ENCODE data around the gene ELOB. TPM values are rescaled to one million over a fixed set of nuclear protein-coding genes. Genes with fewer than 3 reads are reported as not detected.

Gene ELOB
- total RNA-seq, 2 donors from 2014 or later = 121 to 131 TPM

GRCh38 chr16:2799859-2800226 is 22.8 kb upstream of the ELOB start:
- DNase-seq (no peak), ATAC-seq (no peak)
- H3K9me3 ChIP-seq (ENCODE audit: control insufficient read depth, low read length, poor library complexity, severe bottlenecking) = no peaks in the 10 kb centered on the region
- Mint-ChIP-seq H3K4me3 (no peak overlapping the region), H3K36me3 (ENCODE audit: low read depth) (no peaks in the 10 kb centered on the region), H3K4me1 (peaks cover 2% of the 10 kb centered on the region), H3K27ac (no peak overlapping the region), H3K27me3 (peaks cover 13% of the 10 kb centered on the region)

GRCh38 chr16:2799205-2799858 is 22.3 kb upstream of the ELOB start:
- DNase-seq (no peak), ATAC-seq (no peak)
- H3K9me3 ChIP-seq (ENCODE audit: control insufficient read depth, low read length, poor library complexity, severe bottlenecking) = no peaks in the 10 kb centered on the region
- H3K27me3 Mint-ChIP-seq = peaks cover 18% of the 10 kb centered on the region
- H3K4me3 Mint-ChIP-seq = no peak overlapping the region
- peaks cover 2% of the 10 kb centered on the region for H3K4me1 Mint-ChIP-seq
- no peaks in the 10 kb centered on the region for H3K36me3 Mint-ChIP-seq (ENCODE audit: low read depth)
- H3K27ac Mint-ChIP-seq = no peak overlapping the region

GRCh38 chr16:2798723-2799204 is 21.7 kb upstream of the ELOB start:
- peaks cover 23% of the 10 kb centered on the region for H3K27me3 Mint-ChIP-seq
- DNase-seq (no peak), ATAC-seq (no peak)
- H3K4me1 Mint-ChIP-seq = peaks cover 2% of the 10 kb centered on the region
- no peaks in the 10 kb centered on the region for H3K9me3 ChIP-seq (ENCODE audit: control insufficient read depth, low read length, poor library complexity, severe bottlenecking)
- no peak overlapping the region for H3K27ac Mint-ChIP-seq
- H3K4me3 Mint-ChIP-seq = no peak overlapping the region
- no peaks in the 10 kb centered on the region for H3K36me3 Mint-ChIP-seq (ENCODE audit: low read depth)

GRCh38 chr16:2795395-2796143 is 18.5 kb upstream of the ELOB start:
- no peaks in the 10 kb centered on the region for H3K36me3 Mint-ChIP-seq (ENCODE audit: low read depth)
- no peak for DNase-seq
- no peak overlapping the region for H3K27ac Mint-ChIP-seq
- no peaks in the 10 kb centered on the region for H3K4me1 Mint-ChIP-seq
- ATAC-seq = no peak
- H3K9me3 ChIP-seq (ENCODE audit: control insufficient read depth, low read length, poor library complexity, severe bottlenecking) = no peaks in the 10 kb centered on the region
- peaks cover 38% of the 10 kb centered on the region for H3K27me3 Mint-ChIP-seq
- H3K4me3 Mint-ChIP-seq = no peak overlapping the region

GRCh38 chr16:2792940-2793339 is 15.9 kb upstream of the ELOB start:
- no peak for DNase-seq
- H3K9me3 ChIP-seq (ENCODE audit: control insufficient read depth, low read length, poor library complexity, severe bottlenecking) = no peaks in the 10 kb centered on the region
- Mint-ChIP-seq H3K36me3 (ENCODE audit: low read depth) (no peaks in the 10 kb centered on the region), H3K27me3 (peaks cover 42% of the 10 kb centered on the region), H3K4me1 (no peaks in the 10 kb centered on the region), H3K4me3 (no peak overlapping the region), H3K27ac (no peak overlapping the region)
- ATAC-seq = no peak

GRCh38 chr16:2791174-2791573 is 14.1 kb upstream of the ELOB start:
- no peak overlapping the region for H3K27ac Mint-ChIP-seq
- no peaks in the 10 kb centered on the region for H3K9me3 ChIP-seq (ENCODE audit: control insufficient read depth, low read length, poor library complexity, severe bottlenecking)
- no peak for ATAC-seq
- H3K4me3 Mint-ChIP-seq = no peak overlapping the region
- DNase-seq = no peak
- peaks cover 40% of the 10 kb centered on the region for H3K27me3 Mint-ChIP-seq
- H3K4me1 Mint-ChIP-seq = peaks cover under 1% of the 10 kb centered on the region
- no peaks in the 10 kb centered on the region for H3K36me3 Mint-ChIP-seq (ENCODE audit: low read depth)

GRCh38 chr16:2790631-2791030 is 13.6 kb upstream of the ELOB start:
- H3K36me3 Mint-ChIP-seq (ENCODE audit: low read depth) = no peaks in the 10 kb centered on the region
- no peaks in the 10 kb centered on the region for H3K9me3 ChIP-seq (ENCODE audit: control insufficient read depth, low read length, poor library complexity, severe bottlenecking)
- H3K4me3 Mint-ChIP-seq = no peak overlapping the region
- peaks cover 3% of the 10 kb centered on the region for H3K4me1 Mint-ChIP-seq
- no peak for ATAC-seq
- H3K27ac Mint-ChIP-seq = no peak overlapping the region
- H3K27me3 Mint-ChIP-seq = peaks cover 35% of the 10 kb centered on the region
- no peak for DNase-seq

- ATAC-seq = no peak
- Mint-ChIP-seq H3K4me3 (peak overlapping the region; percentile 56), H3K27me3 (peaks cover 19% of the 10 kb centered on the region), H3K4me1 (peaks cover 6% of the 10 kb centered on the region), H3K36me3 (ENCODE audit: low read depth) (no peaks in the 10 kb centered on the region), H3K27ac (no peak overlapping the region)
- no peak for DNase-seq
- H3K9me3 ChIP-seq (ENCODE audit: control insufficient read depth, low read length, poor library complexity, severe bottlenecking) = no peaks in the 10 kb centered on the region
Measured at GRCh38 chr16:2787961-2788360, 10.9 kb upstream of the ELOB start.

- H3K36me3 Mint-ChIP-seq (ENCODE audit: low read depth) = no peaks in the 10 kb centered on the region
- H3K27me3 Mint-ChIP-seq = peaks cover 19% of the 10 kb centered on the region
- H3K4me1 Mint-ChIP-seq = peaks cover 6% of the 10 kb centered on the region
- ATAC-seq (no peak), DNase-seq (no peak)
- H3K9me3 ChIP-seq (ENCODE audit: control insufficient read depth, low read length, poor library complexity, severe bottlenecking) = no peaks in the 10 kb centered on the region
- peak within 1 kb of the TSS; percentile 16 for H3K27ac Mint-ChIP-seq
- H3K4me3 Mint-ChIP-seq = peak within 1 kb of the TSS; percentile 56
Measured at GRCh38 chr16:2787406-2787805, 10.3 kb upstream of the ELOB start, which contains the start of gene PRSS33. TSS of gene PRSS33 (minus strand) at chr16:2787560. CDS start at chr16:2786547, 1,013 bp downstream.

- peaks cover 14% of the 10 kb centered on the region for H3K27me3 Mint-ChIP-seq
- ATAC-seq (no peak), DNase-seq (no peak)
- no peaks in the 10 kb centered on the region for H3K9me3 ChIP-seq (ENCODE audit: control insufficient read depth, low read length, poor library complexity, severe bottlenecking)
- no peaks in the 10 kb centered on the region for H3K36me3 Mint-ChIP-seq (ENCODE audit: low read depth)
- peaks cover 6% of the 10 kb centered on the region for H3K4me1 Mint-ChIP-seq
- no peak overlapping the region for H3K4me3 Mint-ChIP-seq
- H3K27ac Mint-ChIP-seq = peak overlapping the region; percentile 16
Measured at GRCh38 chr16:2786826-2787151, 9.7 kb upstream of the ELOB start.

GRCh38 chr16:2786061-2786825 is 9.2 kb upstream of the ELOB start:
- ATAC-seq (no peak), DNase-seq (no peak)
- Mint-ChIP-seq H3K27ac (peak overlapping the region; percentile 16), H3K36me3 (ENCODE audit: low read depth) (no peaks in the 10 kb centered on the region), H3K4me3 (no peak overlapping the region), H3K4me1 (peaks cover 6% of the 10 kb centered on the region), H3K27me3 (peaks cover 8% of the 10 kb centered on the region)
- no peaks in the 10 kb centered on the region for H3K9me3 ChIP-seq (ENCODE audit: control insufficient read depth, low read length, poor library complexity, severe bottlenecking)

- no peaks in the 10 kb centered on the region for H3K9me3 ChIP-seq (ENCODE audit: control insufficient read depth, low read length, poor library complexity, severe bottlenecking)
- ATAC-seq (peak; percentile 74), DNase-seq (peak in 1 of 3 donors; percentile 24)
- Mint-ChIP-seq H3K4me1 (peaks cover 6% of the 10 kb centered on the region), H3K36me3 (ENCODE audit: low read depth) (no peaks in the 10 kb centered on the region), H3K27ac (peak overlapping the region; percentile 16), H3K4me3 (peak overlapping the region; percentile 94), H3K27me3 (peaks cover 5% of the 10 kb centered on the region)
Measured at GRCh38 chr16:2785101-2785991, 8.3 kb upstream of the ELOB start.
